ENCODE measurements around the gene RNF212.

DNA sequence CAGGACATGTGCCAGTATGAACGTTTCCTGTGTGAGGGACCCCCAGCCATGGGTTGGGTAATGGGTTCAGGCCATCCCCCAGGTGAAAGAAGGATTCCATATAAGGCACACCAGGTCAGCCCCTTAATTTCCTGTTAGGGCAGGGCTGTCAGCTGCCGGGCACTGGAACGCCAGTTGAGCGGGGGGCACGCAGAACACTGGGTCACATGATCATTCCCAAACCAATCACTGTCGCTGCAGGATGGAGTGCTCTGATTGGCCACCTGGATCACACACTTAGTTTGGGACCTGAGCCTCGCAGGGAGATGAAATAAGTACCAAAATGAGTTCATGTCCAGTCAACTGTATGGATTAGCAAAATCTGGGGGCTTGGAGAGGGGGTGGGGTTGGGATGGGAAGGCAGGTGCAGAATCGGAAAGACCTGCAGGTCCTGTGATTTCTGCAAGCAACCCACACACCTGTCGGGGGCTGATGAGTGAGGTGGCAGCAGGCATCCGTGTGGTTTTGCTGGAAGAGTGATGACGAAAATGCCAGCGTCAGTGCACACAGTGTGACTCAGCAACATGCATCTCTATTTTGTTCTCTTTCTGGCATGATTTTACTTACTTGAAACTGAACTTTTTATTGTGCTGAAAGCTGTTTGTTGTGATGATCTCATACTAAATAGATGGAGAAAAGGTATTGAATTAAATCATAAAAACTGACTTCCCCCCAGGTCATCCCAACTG lies 32.2 kb downstream of the RNF212 start:
- TF ChIP-seq GTF2F1 (IDR thresholded peaks at IDR 0.05; ENCODE audit: low read length), result no peak
- TF ChIP-seq CTCF (CRISPR knock-in tag; IDR thresholded peaks at IDR 0.05), result no peak
- TF ChIP-seq REST (IDR thresholded peaks at IDR 0.05; ENCODE audit: borderline replicate concordance in 1 of 2, low read depth in 1 of 2, low read length in 2 of 2), result no peak
- TF ChIP-seq NR3C1 (CRISPR knock-in tag; IDR thresholded peaks at IDR 0.05), result no peak
- no peak for TF ChIP-seq CHD2 (IDR thresholded peaks at IDR 0.05; ENCODE audit: low read depth, low read length)
- TF ChIP-seq POLR2A (IDR thresholded peaks at IDR 0.05; ENCODE audit: insufficient read depth in 1 of 2, low read depth in 2 of 2, low read length in 2 of 2), result no peak
- no peak for TF ChIP-seq FOXP1 (IDR thresholded peaks at IDR 0.05)
- no peak for TF ChIP-seq FOXP1 (CRISPR knock-in tag; IDR thresholded peaks at IDR 0.05)
- TF ChIP-seq CENPBD1 (CRISPR knock-in tag; IDR thresholded peaks at IDR 0.05; ENCODE audit: borderline replicate concordance, low read depth), result no peak
- no peak for TF ChIP-seq ZNF670 (CRISPR knock-in tag; IDR thresholded peaks at IDR 0.05; ENCODE audit: borderline replicate concordance)
- TF ChIP-seq, protein P1, sequence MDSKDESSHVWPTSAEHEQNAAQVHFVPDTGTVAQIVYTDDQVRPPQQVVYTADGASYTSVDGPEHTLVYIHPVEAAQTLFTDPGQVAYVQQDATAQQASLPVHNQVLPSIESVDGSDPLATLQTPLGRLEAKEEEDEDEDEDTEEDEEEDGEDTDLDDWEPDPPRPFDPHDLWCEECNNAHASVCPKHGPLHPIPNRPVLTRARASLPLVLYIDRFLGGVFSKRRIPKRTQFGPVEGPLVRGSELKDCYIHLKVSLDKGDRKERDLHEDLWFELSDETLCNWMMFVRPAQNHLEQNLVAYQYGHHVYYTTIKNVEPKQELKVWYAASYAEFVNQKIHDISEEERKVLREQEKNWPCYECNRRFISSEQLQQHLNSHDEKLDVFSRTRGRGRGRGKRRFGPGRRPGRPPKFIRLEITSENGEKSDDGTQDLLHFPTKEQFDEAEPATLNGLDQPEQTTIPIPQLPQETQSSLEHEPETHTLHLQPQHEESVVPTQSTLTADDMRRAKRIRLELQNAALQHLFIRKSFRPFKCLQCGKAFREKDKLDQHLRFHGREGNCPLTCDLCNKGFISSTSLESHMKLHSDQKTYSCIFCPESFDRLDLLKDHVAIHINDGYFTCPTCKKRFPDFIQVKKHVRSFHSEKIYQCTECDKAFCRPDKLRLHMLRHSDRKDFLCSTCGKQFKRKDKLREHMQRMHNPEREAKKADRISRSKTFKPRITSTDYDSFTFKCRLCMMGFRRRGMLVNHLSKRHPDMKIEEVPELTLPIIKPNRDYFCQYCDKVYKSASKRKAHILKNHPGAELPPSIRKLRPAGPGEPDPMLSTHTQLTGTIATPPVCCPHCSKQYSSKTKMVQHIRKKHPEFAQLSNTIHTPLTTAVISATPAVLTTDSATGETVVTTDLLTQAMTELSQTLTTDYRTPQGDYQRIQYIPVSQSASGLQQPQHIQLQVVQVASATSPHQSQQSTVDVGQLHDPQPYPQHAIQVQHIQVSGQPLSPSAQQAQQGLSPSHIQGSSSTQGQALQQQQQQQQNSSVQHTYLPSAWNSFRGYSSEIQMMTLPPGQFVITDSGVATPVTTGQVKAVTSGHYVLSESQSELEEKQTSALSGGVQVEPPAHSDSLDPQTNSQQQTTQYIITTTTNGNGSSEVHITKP (CRISPR knock-in tag; IDR thresholded peaks at IDR 0.05; ENCODE audit: low read depth), result no peak

Measured in HepG2 (cell line).